Liver (tissue), 9 donors: ENCODE results near the gene WNK2. TPM values are rescaled to one million over a fixed set of nuclear protein-coding genes. Genes with fewer than 3 reads are reported as not detected.

Experiments
- DNase-seq: peaks from one replicate; pipeline ENCODE4 v3.0.0-alpha.2; 2017; ENCODE audit warnings: low spot score
- H3K27ac ChIP-seq, 2 donors: one replicate each; pipeline ENCODE4 v1.7.0; 2013; ENCODE audit warnings: inconsistent platforms in 2 of 2, low read length in 2 of 2, control low read depth in 1 of 2, low read depth in 1 of 2, mild to moderate bottlenecking in 1 of 2
- H3K27me3 ChIP-seq, 4 donors: one replicate each; pipeline versions ENCODE4 v1.6.1 to v1.7.0; 2013; ENCODE audit warnings: low read length in 3 of 4, inconsistent platforms in 1 of 4, mild to moderate bottlenecking in 1 of 4, moderate library complexity in 1 of 4; ENCODE audit not compliant: control insufficient read depth in 4 of 4, insufficient read depth in 4 of 4
- H3K36me3 ChIP-seq, 4 donors: one replicate each; pipeline versions ENCODE4 v1.6.1 to v1.7.0; 2013; ENCODE audit warnings: low read length in 3 of 4, mild to moderate bottlenecking in 3 of 4, low read depth in 1 of 4, moderate library complexity in 1 of 4; ENCODE audit not compliant: control insufficient read depth in 4 of 4, insufficient read depth in 3 of 4
- H3K4me1 ChIP-seq, 4 donors: one replicate each; pipeline versions ENCODE4 v1.6.1 to v1.7.0; 2013; ENCODE audit warnings: low read length in 3 of 4, mild to moderate bottlenecking in 3 of 4, moderate library complexity in 1 of 4; ENCODE audit not compliant: control insufficient read depth in 4 of 4, insufficient read depth in 4 of 4
- H3K4me3 ChIP-seq, 3 donors: one replicate each; pipeline versions ENCODE4 v1.6.1 to v1.7.0; 2013; ENCODE audit warnings: low read length in 3 of 3, control low read depth in 1 of 3, low read depth in 1 of 3, mild to moderate bottlenecking in 1 of 3
- H3K9ac ChIP-seq, 2 donors: one replicate each; pipeline ENCODE4 v1.7.0; 2013; ENCODE audit warnings: low read length in 2 of 2, mild to moderate bottlenecking in 2 of 2, moderate library complexity in 2 of 2, control low read depth in 1 of 2, low read depth in 1 of 2
- H3K9me3 ChIP-seq, 4 donors: one replicate each; pipeline versions ENCODE4 v1.6.1 to v1.7.0; 2013; ENCODE audit warnings: low read length in 3 of 4; ENCODE audit not compliant: control insufficient read depth in 4 of 4
- CTCF ChIP-seq: fragments of 150-350 bp; IDR thresholded peaks from 2 replicates; pipeline ENCODE4 v1.5.1; 2017; ENCODE audit warnings: improper control_type of control experiment, low read depth, low read length; ENCODE audit not compliant: missing input control
- EGR1 ChIP-seq, 2 donors: IDR thresholded peaks; 2 replicates each; pipeline ENCODE4 v1.6.1; 2016 to 2018; ENCODE audit warnings: antibody characterized with exemption in 2 of 2, low read depth in 2 of 2
- FOXA1 ChIP-seq: IDR thresholded peaks from 2 replicates; pipeline ENCODE4 v1.6.1; 2016; ENCODE audit warnings: antibody characterized with exemption
- FOXA2 ChIP-seq: IDR thresholded peaks from 2 replicates; pipeline ENCODE4 v1.6.1; 2016; ENCODE audit warnings: antibody characterized with exemption
- GABPA ChIP-seq, 2 donors: IDR thresholded peaks in 1 of 2; conservative IDR thresholded peaks in 1 of 2; 2 replicates each; pipeline ENCODE4 v1.6.1; 2016; ENCODE audit warnings: antibody characterized with exemption in 2 of 2, mild to moderate bottlenecking in 1 of 2, moderate library complexity in 1 of 2
- HNF4G ChIP-seq: IDR thresholded peaks from 2 replicates; pipeline ENCODE4 v1.6.1; 2016; ENCODE audit warnings: antibody characterized with exemption
- JUND ChIP-seq, 2 donors: IDR thresholded peaks; 2 replicates each; pipeline ENCODE4 v1.6.1; 2016; ENCODE audit warnings: antibody characterized with exemption in 2 of 2
- MAX ChIP-seq: IDR thresholded peaks from 2 replicates; pipeline ENCODE4 v1.6.1; 2016; ENCODE audit warnings: antibody characterized with exemption
- NR2F2 ChIP-seq: IDR thresholded peaks from 2 replicates; pipeline ENCODE4 v1.6.1; 2016; ENCODE audit warnings: antibody characterized with exemption
- RAD21 ChIP-seq, 2 donors: IDR thresholded peaks; 2 replicates each; pipeline ENCODE4 v1.6.1; 2016; ENCODE audit warnings: antibody characterized with exemption in 2 of 2, mild to moderate bottlenecking in 2 of 2
- SP1 ChIP-seq: IDR thresholded peaks from 2 replicates; pipeline ENCODE4 v1.6.1; 2018; ENCODE audit warnings: antibody characterized with exemption, mild to moderate bottlenecking
- TAF1 ChIP-seq: conservative IDR thresholded peaks from 2 replicates; pipeline ENCODE4 v1.6.1; 2016; ENCODE audit warnings: antibody characterized with exemption, mild to moderate bottlenecking
- YY1 ChIP-seq: IDR thresholded peaks from 2 replicates; pipeline ENCODE4 v1.6.1; 2016; ENCODE audit warnings: antibody characterized with exemption, mild to moderate bottlenecking
- WGBS: extraction: QIAGEN DNeasy Blood & Tissue Kit; methylation state at CpG from one replicate; pipeline ENCODE4 v1.1.7; 2013; 5-methylcytosine and 5-hydroxymethylcytosine counted together
- polyA plus RNA-seq, 2 donors: library from polyadenylated mRNA; stranded (reverse) in 1 of 2; unstranded in 1 of 2; fragments of 200-250 nt in 1 of 2; fragments of >200 nt in 1 of 2; fragmentation: Nextera tagmentation in 1 of 2; extraction: Ambion mirVana in 1 of 2; gene quantifications; one replicate each; pipeline versions ENCODE4 v1.2.1 to v1.2.3, GENCODE V29; 2013 to 2015
- total RNA-seq, 2 donors: library from RNA; depleted of rRNA; stranded (reverse); fragments of >200 nt; gene quantifications; one replicate each; pipeline ENCODE4 v1.2.3, GENCODE V29; 2014
- TF ChIP-seq, protein P1 (sequence below): IDR thresholded peaks from 2 replicates; pipeline ENCODE4 v1.6.1; 2016; ENCODE audit warnings: antibody characterized with exemption, mild to moderate bottlenecking
- TF ChIP-seq, protein P2 (sequence below): IDR thresholded peaks from 2 replicates; pipeline ENCODE4 v1.6.1; 2016; ENCODE audit warnings: antibody characterized with exemption
- donor health status: healthy.
- donor health status: healthy.
- donor health status: healthy.
- donor health status: healthy.
- donor health status: healthy.

Gene WNK2
- total and polyA plus RNA-seq, 4 donors, result 0.65 to 4.4 (median 1.7) TPM

DNA sequence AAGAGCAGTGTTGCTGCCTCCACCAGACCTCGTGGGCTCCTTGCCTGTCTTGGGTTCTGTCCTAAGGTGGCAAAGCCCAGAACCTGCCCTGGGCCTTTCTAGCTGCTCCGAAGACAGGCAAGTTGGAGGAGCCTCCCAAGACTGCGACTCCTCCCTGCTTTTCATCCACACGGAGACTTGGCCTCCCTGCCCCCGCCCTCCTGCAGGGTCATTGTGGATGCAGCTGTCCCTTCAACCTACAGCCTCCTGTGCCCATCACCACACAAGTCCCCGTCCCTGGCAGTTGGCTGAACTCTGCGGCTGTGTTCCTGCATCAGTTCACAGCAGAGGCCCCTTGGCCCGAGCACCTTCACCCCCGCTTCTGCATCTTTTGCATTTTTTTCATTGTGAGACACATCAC, 59.2 kb downstream of the WNK2 start (continued):
- no peak for TF ChIP-seq CTCF
- no peak for TF ChIP-seq SP1
- TF ChIP-seq MAX, result no peak
- TF ChIP-seq FOXA2, result no peak

- Histone ChIP-seq H3K4me3 (no peak overlapping the region), H3K27me3 (no peaks in the 10 kb centered on the region), H3K9me3 (no peaks in the 10 kb centered on the region), H3K4me1 (no peaks in the 10 kb centered on the region), H3K9ac (no peak overlapping the region), H3K36me3 (no peaks in the 10 kb centered on the region), H3K27ac (no peak overlapping the region)
- no peak for TF ChIP-seq FOXA2
- TF ChIP-seq, protein P1, sequence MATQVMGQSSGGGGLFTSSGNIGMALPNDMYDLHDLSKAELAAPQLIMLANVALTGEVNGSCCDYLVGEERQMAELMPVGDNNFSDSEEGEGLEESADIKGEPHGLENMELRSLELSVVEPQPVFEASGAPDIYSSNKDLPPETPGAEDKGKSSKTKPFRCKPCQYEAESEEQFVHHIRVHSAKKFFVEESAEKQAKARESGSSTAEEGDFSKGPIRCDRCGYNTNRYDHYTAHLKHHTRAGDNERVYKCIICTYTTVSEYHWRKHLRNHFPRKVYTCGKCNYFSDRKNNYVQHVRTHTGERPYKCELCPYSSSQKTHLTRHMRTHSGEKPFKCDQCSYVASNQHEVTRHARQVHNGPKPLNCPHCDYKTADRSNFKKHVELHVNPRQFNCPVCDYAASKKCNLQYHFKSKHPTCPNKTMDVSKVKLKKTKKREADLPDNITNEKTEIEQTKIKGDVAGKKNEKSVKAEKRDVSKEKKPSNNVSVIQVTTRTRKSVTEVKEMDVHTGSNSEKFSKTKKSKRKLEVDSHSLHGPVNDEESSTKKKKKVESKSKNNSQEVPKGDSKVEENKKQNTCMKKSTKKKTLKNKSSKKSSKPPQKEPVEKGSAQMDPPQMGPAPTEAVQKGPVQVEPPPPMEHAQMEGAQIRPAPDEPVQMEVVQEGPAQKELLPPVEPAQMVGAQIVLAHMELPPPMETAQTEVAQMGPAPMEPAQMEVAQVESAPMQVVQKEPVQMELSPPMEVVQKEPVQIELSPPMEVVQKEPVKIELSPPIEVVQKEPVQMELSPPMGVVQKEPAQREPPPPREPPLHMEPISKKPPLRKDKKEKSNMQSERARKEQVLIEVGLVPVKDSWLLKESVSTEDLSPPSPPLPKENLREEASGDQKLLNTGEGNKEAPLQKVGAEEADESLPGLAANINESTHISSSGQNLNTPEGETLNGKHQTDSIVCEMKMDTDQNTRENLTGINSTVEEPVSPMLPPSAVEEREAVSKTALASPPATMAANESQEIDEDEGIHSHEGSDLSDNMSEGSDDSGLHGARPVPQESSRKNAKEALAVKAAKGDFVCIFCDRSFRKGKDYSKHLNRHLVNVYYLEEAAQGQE, result no peak
- DNase-seq, result no peak
- 85% methylated on average over 5 of the region's 5 CpGs for WGBS
These were observed 60.2 kb downstream of the WNK2 start for GRCh38 chr9:93244101-93244500.

DNA sequence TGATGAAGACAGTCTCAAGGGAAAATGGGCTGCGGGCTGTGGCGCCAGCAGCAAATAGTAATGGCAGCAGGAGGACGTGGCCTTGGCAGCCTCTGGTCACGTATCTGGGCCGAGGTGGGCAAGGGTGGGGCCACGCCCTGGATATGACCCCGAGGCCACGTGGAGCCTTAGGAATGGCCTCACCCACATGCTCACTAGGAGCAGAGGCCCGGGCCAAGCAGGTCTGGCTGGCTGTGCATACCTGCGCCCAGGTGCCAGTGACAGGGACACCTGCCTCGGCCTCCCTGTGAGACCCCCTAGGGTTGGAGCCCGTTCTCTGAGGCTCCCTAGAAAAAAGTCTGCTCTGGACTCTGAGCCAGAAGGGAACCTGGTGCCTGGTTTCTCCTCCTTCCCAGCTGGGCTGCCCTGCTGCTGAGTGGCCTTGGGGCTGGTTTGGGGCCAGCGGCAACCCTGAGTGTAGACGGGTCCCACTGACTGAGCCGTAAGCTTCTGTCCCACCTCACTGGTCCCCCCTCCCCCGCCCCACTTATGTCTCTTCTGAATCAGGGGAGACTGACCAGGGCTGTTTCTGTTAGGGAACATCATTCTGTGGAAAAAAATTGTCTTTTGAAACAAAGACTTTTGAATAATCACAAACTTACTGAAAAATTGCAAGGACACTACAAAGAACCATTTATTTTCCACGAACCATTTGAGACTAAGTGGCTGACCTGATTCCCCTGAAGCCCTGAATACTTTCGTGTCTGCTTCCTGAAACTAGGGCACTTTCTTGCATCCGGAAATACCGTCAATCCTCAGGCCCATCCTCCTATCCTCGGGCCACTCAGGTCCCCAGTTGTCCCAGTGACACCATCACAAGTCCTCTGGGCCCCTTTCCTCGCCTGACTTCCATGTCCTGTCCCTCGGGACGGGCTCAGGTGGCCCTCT, 60.8 kb downstream of the WNK2 start:
- no peak overlapping the region for H3K4me3 ChIP-seq
- DNase-seq, result no peak
- no peaks in the 10 kb centered on the region for H3K4me1 ChIP-seq
- H3K27ac ChIP-seq, result no peak overlapping the region
- no peaks in the 10 kb centered on the region for H3K36me3 ChIP-seq
- H3K9ac ChIP-seq, result no peak overlapping the region
- WGBS, result 83% methylated on average over 24 of the region's 24 CpGs
- no peaks in the 10 kb centered on the region for H3K9me3 ChIP-seq
- no peaks in the 10 kb centered on the region for H3K27me3 ChIP-seq
- no peak for TF ChIP-seq TAF1
- no peak for TF ChIP-seq YY1

DNA sequence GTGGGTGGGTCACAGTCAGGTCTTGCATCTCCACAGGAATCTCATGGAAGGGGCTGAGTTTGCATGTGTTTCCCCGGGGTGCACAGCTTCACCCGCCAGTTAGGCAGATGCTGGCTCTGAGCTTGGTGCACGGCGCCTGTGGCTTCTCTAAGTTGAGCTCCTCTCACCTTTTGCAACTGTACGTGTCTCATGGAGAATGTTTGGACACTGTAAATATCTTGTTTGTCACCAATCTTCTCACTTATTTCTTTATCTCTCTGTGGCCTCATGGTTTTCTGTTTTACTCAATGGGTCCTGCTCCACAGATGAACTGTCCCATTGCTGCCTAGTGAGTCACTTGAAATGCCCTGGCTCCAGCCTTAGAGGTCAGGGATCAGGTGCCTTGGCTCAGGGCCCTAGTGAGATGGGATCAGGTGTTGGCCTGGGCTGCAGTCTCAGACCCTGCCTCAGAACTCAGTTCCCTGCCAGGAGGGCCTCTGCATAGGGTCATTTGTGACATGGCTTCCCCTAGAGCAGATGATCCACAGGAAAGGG, 61.6 kb downstream of the WNK2 start:
- H3K36me3 ChIP-seq, result no peaks in the 10 kb centered on the region
- no peak overlapping the region for H3K27ac ChIP-seq
- no peak overlapping the region for H3K4me3 ChIP-seq
- no peaks in the 10 kb centered on the region for H3K4me1 ChIP-seq
- no peak overlapping the region for H3K9ac ChIP-seq
- DNase-seq, result no peak
- H3K9me3 ChIP-seq, result no peaks in the 10 kb centered on the region
- peaks cover 0 to 3% (median 0%) of the 10 kb centered on the region in 4 donors for H3K27me3 ChIP-seq
- TF ChIP-seq, protein P2, sequence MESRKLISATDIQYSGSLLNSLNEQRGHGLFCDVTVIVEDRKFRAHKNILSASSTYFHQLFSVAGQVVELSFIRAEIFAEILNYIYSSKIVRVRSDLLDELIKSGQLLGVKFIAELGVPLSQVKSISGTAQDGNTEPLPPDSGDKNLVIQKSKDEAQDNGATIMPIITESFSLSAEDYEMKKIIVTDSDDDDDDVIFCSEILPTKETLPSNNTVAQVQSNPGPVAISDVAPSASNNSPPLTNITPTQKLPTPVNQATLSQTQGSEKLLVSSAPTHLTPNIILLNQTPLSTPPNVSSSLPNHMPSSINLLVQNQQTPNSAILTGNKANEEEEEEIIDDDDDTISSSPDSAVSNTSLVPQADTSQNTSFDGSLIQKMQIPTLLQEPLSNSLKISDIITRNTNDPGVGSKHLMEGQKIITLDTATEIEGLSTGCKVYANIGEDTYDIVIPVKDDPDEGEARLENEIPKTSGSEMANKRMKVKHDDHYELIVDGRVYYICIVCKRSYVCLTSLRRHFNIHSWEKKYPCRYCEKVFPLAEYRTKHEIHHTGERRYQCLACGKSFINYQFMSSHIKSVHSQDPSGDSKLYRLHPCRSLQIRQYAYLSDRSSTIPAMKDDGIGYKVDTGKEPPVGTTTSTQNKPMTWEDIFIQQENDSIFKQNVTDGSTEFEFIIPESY, result no peak
- TF ChIP-seq MAX (no peak), FOXA1 (no peak), EGR1 (IDR thresholded peaks at IDR 0.05; ENCODE audit: low read depth in 2 of 2) (no peak), SP1 (no peak), JUND (IDR thresholded peaks at IDR 0.05) (no peak), NR2F2 (no peak), RAD21 (IDR thresholded peaks at IDR 0.05) (no peak), HNF4G (no peak), GABPA (IDR thresholded peaks at IDR 0.05 in 1 of 2, conservative IDR thresholded peaks at IDR 0.05 in 1 of 2) (no peak)
- WGBS, result 93% methylated on average over 5 of the region's 5 CpGs
